Loucy (cell line): ENCODE measurements around the gene RUFY2.

Source experiments
- H2AFZ ChIP-seq: fragments of 200-600 bp; sonication (generic); 2 replicates; pipeline ENCODE4 v1.6.0; 2016; ENCODE audit warnings: antibody characterized with exemption, mild to moderate bottlenecking, low read length, moderate library complexity
- H3F3A ChIP-seq: fragments of 200-600 bp; 2 replicates; pipeline ENCODE4 v1.6.0; 2016; ENCODE audit warnings: antibody characterized with exemption, low read depth, mild to moderate bottlenecking
- H3K27me3 ChIP-seq: fragments of 200-600 bp; sonication (generic); 2 replicates; pipeline ENCODE4 v1.6.1; 2014; ENCODE audit warnings: low read length, mild to moderate bottlenecking; ENCODE audit not compliant: insufficient read depth, poor library complexity, severe bottlenecking
- H3K36me3 ChIP-seq: fragments of 200-600 bp; sonication (generic); 2 replicates; pipeline ENCODE4 v1.6.1; 2016; ENCODE audit warnings: low read length; ENCODE audit not compliant: insufficient read depth
- H3K4me1 ChIP-seq: fragments of 200-600 bp; sonication (generic); 2 replicates; pipeline ENCODE4 v1.5.1; 2014; ENCODE audit warnings: low read length, mild to moderate bottlenecking; ENCODE audit not compliant: insufficient read depth, poor library complexity, severe bottlenecking
- H3K4me2 ChIP-seq: fragments of 200-600 bp; sonication (generic); 2 replicates; pipeline ENCODE4 v1.6.0; 2014; ENCODE audit warnings: antibody characterized with exemption, low read length, low read depth, mild to moderate bottlenecking; ENCODE audit not compliant: poor library complexity, severe bottlenecking
- H3K4me3 ChIP-seq: fragments of 200-600 bp; sonication (generic); 2 replicates; pipeline ENCODE4 v1.5.1; 2014; ENCODE audit warnings: low read length, mild to moderate bottlenecking, mixed read lengths; ENCODE audit not compliant: poor library complexity, severe bottlenecking
- H3K79me2 ChIP-seq: fragments of 200-600 bp; sonication (generic); 2 replicates; pipeline ENCODE4 v1.6.1; 2014; ENCODE audit warnings: low read length; ENCODE audit not compliant: insufficient read depth
- H3K9ac ChIP-seq: fragments of 200-600 bp; sonication (generic); 2 replicates; pipeline ENCODE4 v1.6.0; 2014; ENCODE audit warnings: mild to moderate bottlenecking, low read depth, low read length, moderate library complexity; ENCODE audit not compliant: poor library complexity, severe bottlenecking
- H3K9me2 ChIP-seq: fragments of 200-600 bp; sonication (generic); replicated peaks from 2 replicates; pipeline ENCODE4 v1.6.1; 2016; ENCODE audit warnings: low read depth, low read length, mixed read lengths
- H3K9me3 ChIP-seq: fragments of 200-600 bp; sonication (generic); 2 replicates; pipeline ENCODE4 v1.6.1; 2014; ENCODE audit warnings: mild to moderate bottlenecking, antibody characterized with exemption, low read length, low read depth; ENCODE audit not compliant: insufficient read depth
- H4K20me1 ChIP-seq: fragments of 200-600 bp; sonication (generic); 2 replicates; pipeline ENCODE4 v1.6.0; 2014; ENCODE audit warnings: antibody characterized with exemption, low read length, mild to moderate bottlenecking; ENCODE audit not compliant: insufficient read depth, poor library complexity, severe bottlenecking
- CTCF ChIP-seq: fragments of 200-600 bp; sonication (generic); conservative IDR thresholded peaks from 2 replicates; pipeline ENCODE4 v1.5.1; 2014; ENCODE audit warnings: mild to moderate bottlenecking, antibody characterized with exemption, low read length
- EZH2phosphoT487 ChIP-seq: fragments of 200-600 bp; IDR thresholded peaks from 2 replicates; pipeline ENCODE4 v1.6.1; 2018; ENCODE audit warnings: antibody characterized with exemption, mild to moderate bottlenecking, moderate library complexity, borderline replicate concordance

Gene RUFY2

GRCh38 chr10:68302503-68302823, 104.6 kb downstream of the RUFY2 start:
- H3K9me3 ChIP-seq: no peaks in the 10 kb centered on the region
- no peaks in the 10 kb centered on the region for H3K79me2 ChIP-seq
- no peak overlapping the region for H3K4me2 ChIP-seq
- H3F3A ChIP-seq: no peaks in the 10 kb centered on the region
- no peaks in the 10 kb centered on the region for H3K36me3 ChIP-seq
- H3K27me3 ChIP-seq: no peaks in the 10 kb centered on the region
- no peaks in the 10 kb centered on the region for H3K9me2 ChIP-seq
- H2AFZ ChIP-seq: no peak overlapping the region
- no peak overlapping the region for H3K9ac ChIP-seq
- H3K4me1 ChIP-seq: no peaks in the 10 kb centered on the region
- no peaks in the 10 kb centered on the region for H4K20me1 ChIP-seq
- TF ChIP-seq CTCF: no peak; the same call in none of the 2 replicates
- TF ChIP-seq EZH2phosphoT487: no peak
- no peak overlapping the region for H3K4me3 ChIP-seq

GRCh38 chr10:68301790-68302502, 105.1 kb downstream of the RUFY2 start:
- no peaks in the 10 kb centered on the region for H4K20me1 ChIP-seq
- H3K36me3 ChIP-seq: no peaks in the 10 kb centered on the region
- H3K9me3 ChIP-seq: no peaks in the 10 kb centered on the region
- TF ChIP-seq EZH2phosphoT487 (no peak), CTCF (peak; percentile 77)
- no peaks in the 10 kb centered on the region for H3K79me2 ChIP-seq
- no peak overlapping the region for H3K4me2 ChIP-seq
- H3F3A ChIP-seq: no peaks in the 10 kb centered on the region
- H3K4me3 ChIP-seq: no peak overlapping the region
- no peaks in the 10 kb centered on the region for H3K9me2 ChIP-seq
- H3K27me3 ChIP-seq: no peaks in the 10 kb centered on the region
- no peaks in the 10 kb centered on the region for H3K4me1 ChIP-seq
- no peak overlapping the region for H2AFZ ChIP-seq
- no peak overlapping the region for H3K9ac ChIP-seq

GRCh38 chr10:68301301-68301700, 105.8 kb downstream of the RUFY2 start:
- TF ChIP-seq CTCF: no peak
- TF ChIP-seq EZH2phosphoT487: no peak
- Histone ChIP-seq H3K4me1 (no peaks in the 10 kb centered on the region), H3K36me3 (no peaks in the 10 kb centered on the region), H3K27me3 (no peaks in the 10 kb centered on the region), H2AFZ (no peak overlapping the region), H3K9ac (no peak overlapping the region), H3K9me3 (no peaks in the 10 kb centered on the region), H3K4me3 (no peak overlapping the region), H3F3A (no peaks in the 10 kb centered on the region), H3K9me2 (no peaks in the 10 kb centered on the region), H3K4me2 (no peak overlapping the region), H4K20me1 (no peaks in the 10 kb centered on the region), H3K79me2 (no peaks in the 10 kb centered on the region)
